GM12891 (cell line): ENCODE data around the gene HMCN2.

ENCODE experiments used
- PAX5 ChIP-seq: IDR thresholded peaks from 2 replicates; pipeline ENCODE4 v1.6.1; 2011; ENCODE audit warnings: low read length, moderate library complexity, mild to moderate bottlenecking; ENCODE audit not compliant: insufficient read depth, severe bottlenecking
- POLR2A ChIP-seq: IDR thresholded peaks from 2 replicates; pipeline ENCODE4 v1.6.1; 2011; ENCODE audit warnings: low read depth, low read length, control low read depth
- POLR2AphosphoS5 ChIP-seq: IDR thresholded peaks from 2 replicates; pipeline ENCODE4 v1.6.1; 2011; ENCODE audit warnings: low read depth, low read length, control low read depth
- POU2F2 ChIP-seq: IDR thresholded peaks from 2 replicates; pipeline ENCODE4 v1.6.1; 2011; ENCODE audit warnings: low read depth, mild to moderate bottlenecking, control low read depth, low read length, moderate library complexity
- SPI1 ChIP-seq: IDR thresholded peaks from 2 replicates; pipeline ENCODE4 v1.6.1; 2011; ENCODE audit warnings: low read depth, low read length, control low read depth
- TAF1 ChIP-seq: IDR thresholded peaks from 2 replicates; pipeline ENCODE4 v1.6.1; 2011; ENCODE audit warnings: low read depth, low read length, control low read depth

DNA sequence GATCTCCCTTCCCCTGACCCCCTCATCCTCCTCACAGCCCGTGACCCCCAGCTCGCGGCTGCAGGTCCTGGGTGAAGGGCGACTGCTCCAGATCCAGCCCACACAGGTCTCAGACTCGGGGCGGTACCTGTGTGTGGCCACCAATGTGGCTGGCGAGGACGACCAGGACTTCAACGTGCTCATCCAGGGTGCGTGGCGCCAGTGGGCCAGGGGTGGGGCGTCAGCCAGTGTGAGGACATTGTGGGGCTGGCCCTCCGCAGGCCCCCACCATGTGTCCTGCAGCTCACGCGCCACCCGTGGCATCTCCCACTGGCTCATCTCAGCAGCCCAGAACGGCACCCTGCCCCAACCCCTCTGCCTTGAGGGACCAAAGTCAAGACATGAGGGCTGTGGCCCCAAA lies 112.1 kb downstream of the HMCN2 start:
- TF ChIP-seq POLR2A (no peak), POLR2AphosphoS5 (no peak), TAF1 (no peak), SPI1 (no peak), PAX5 (no peak), POU2F2 (no peak)
